GM20000 (cell line): Measurements from ENCODE around the gene PHF3.

Source experiments
- DNase-seq: peaks from one replicate; pipeline ENCODE4 v3.0.0; 2012; ENCODE audit warnings: low spot score
- TF ChIP-seq, protein P1 (sequence below): IDR thresholded peaks from 2 replicates; pipeline ENCODE4 v1.5.1; 2012; ENCODE audit warnings: mild to moderate bottlenecking, control low read depth; ENCODE audit errors: extremely low read depth, missing control alignments

PHF3 gene

DNA sequence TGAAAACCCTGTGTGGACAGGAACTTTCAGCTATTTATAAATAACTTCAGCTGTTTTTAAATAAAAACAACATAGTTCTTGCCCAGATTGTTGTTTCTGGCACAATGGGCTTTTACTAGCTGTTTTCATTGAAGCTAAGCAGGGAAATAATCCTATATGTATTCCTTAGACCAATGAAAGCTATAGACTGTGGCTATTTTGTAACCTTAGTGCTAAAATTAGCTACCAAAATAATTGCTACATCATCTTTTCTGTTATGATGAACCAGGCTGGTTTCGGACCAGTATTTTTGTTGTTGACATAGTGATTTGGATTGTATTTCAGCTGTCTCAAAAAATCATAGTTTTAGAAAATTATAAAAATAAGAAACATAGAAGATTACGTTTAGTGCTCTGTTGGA lies 13.7 kb downstream of the PHF3 start:
- TF ChIP-seq, protein P1, sequence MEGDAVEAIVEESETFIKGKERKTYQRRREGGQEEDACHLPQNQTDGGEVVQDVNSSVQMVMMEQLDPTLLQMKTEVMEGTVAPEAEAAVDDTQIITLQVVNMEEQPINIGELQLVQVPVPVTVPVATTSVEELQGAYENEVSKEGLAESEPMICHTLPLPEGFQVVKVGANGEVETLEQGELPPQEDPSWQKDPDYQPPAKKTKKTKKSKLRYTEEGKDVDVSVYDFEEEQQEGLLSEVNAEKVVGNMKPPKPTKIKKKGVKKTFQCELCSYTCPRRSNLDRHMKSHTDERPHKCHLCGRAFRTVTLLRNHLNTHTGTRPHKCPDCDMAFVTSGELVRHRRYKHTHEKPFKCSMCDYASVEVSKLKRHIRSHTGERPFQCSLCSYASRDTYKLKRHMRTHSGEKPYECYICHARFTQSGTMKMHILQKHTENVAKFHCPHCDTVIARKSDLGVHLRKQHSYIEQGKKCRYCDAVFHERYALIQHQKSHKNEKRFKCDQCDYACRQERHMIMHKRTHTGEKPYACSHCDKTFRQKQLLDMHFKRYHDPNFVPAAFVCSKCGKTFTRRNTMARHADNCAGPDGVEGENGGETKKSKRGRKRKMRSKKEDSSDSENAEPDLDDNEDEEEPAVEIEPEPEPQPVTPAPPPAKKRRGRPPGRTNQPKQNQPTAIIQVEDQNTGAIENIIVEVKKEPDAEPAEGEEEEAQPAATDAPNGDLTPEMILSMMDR, result no peak
- no peak for DNase-seq

DNA sequence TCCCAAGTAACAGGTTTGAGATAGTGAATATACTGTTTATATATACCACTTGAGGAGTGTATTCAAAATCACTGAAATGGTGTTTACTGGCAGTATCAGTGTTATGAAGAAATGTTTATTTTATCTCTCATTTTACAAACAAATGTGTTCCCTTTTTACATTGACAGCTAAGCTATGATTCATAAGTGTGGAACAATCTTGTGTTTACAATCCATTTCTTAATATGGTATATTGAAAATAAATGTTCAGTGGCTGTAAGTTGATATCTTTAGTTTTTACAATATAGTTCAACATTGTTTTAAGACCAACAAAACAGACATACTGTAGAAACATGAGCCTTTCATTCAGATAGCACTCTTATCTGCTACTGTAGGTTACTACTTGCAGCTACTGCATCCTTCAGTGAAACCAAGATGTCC lies 14.3 kb downstream of the PHF3 start:
- no peak for DNase-seq
- TF ChIP-seq, protein P1, result no peak

DNA sequence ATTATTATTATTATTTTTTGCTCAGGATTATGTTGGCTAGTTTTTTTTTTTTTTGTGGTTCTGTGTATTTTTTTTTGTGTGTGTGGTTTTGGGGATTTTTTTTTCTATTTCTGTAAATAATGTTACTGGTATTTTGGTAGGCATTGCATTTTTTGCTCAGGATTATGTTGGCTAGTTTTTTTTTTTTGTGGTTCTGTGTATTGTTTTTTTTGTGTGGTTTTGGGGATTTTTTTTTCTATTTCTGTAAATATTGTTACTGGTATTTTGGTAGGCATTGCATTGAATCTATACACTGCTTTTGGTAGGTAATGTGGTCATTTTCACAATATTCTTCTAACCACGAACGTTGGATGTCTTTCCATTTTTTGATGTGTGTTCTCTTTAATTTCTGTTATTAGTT lies 17.4 kb downstream of the PHF3 start:
- no peak for DNase-seq

DNA sequence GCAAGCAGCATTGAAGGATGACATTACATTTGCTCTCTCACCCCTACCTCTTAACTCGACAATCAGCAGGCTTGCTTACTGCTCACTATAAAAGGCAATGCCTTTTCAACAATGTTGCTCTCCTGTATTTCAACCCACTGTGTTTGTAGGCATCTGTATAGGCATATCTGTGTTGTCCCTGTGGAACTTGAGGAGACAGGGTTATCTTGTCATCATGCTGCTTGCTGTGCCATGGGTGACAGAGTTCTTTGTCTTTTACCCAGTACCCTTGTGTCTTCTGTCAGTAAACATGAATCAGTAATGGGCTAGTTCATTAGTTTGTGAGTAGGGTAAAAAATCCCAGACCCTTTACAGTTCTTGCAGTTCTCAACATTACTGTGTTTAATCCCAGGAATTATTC lies 25.2 kb downstream of the PHF3 start:
- DNase-seq, result no peak
- TF ChIP-seq, protein P1, result no peak

More for the DNA sequence above, 17.4 kb downstream of the PHF3 start:
- TF ChIP-seq, protein P1, result no peak

DNA sequence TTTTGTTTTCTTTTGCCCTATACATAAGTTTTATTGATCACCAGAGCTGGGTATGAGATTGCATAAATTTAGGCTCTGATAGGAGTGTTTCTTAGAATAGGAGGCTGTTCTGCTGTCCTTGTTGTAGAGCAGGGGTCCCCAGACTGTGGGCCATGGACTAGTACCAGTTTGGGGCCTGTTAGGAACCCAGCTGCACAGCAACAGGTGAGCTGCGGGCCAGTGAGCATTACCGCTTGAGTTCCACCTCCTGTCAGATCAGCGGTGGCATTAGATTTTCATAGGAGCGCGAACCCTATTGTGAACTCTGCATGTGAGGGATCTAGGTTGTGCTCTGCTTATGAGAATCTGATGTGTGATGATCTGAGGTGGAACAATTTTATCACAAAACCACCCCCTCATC lies 26.2 kb downstream of the PHF3 start:
- DNase-seq, result no peak
- TF ChIP-seq, protein P1, result no peak

DNA sequence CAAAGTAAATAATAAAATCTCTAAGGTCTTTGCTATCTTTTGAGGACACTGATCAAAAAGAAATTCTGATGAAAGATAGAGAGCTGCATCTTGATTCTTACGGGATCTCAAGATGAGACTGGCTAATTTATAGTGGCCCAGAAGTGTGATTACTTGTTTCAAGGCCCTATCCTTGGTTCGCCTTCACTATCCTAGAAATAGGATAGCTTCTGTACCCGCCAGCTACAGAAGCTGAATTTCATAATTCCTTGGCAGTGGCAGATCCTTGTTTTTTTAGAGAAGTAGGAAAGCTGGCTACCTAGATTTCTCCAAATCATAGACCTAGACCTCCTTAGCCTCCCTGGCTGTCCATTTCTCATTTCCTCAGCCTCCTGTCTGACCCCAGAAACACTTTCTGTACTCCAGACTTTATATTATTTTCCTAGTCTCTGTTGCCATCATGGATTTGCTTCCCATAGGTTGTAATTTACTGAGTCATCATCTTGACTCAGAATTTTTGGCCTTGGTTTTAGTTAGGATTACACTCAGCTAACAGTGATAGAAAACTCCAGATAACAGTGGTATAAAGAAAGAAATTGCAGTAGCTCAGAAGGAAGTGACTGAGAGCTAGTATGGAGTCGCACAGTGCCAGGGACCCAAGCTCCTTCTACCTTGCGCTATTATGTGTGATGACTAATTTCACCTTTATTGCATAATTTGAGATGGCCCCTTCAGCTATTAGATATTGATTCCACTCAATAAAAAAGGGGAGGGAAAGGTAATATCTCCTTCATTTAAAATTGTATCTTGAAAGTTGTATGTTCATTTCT lies 27.7 kb downstream of the PHF3 start:
- TF ChIP-seq, protein P1, result no peak
- DNase-seq, result no peak

DNA sequence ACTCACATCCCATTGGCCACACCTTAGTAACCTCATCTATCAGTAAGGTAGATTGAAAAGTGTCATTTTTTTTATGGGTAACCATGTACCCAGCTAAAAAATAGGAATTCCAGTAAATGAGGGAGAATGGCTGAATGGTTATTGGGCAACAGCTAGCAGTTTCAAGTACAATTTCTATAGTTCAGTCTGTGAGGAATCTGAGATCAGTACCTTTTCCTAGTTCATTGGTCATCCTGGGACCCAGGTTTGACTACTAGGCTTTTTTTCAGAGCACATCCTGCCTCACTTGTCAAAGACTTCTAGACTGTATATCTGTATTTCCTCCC lies 28.3 kb downstream of the PHF3 start:
- DNase-seq, result no peak
- TF ChIP-seq, protein P1, result no peak
